Activated CD8-positive, alpha-beta memory T cell treated with anti-CD3 and anti-CD28 coated beads for 1 hour (primary cell): ENCODE measurements around the gene SNTA1.
"Not testable (repeated sequence)": the region's sequence is repeated elsewhere in the genome, so short reads cannot be mapped to it uniquely, and the experiment has no call there.

Experiments used
- DNase-seq, 2 donors: peaks; one replicate each; pipeline ENCODE4 v3.0.0-alpha.2; 2020; ENCODE audit warnings: low read depth in 1 of 2; ENCODE audit errors: extremely low read depth in 1 of 2

The SNTA1 gene

DNA sequence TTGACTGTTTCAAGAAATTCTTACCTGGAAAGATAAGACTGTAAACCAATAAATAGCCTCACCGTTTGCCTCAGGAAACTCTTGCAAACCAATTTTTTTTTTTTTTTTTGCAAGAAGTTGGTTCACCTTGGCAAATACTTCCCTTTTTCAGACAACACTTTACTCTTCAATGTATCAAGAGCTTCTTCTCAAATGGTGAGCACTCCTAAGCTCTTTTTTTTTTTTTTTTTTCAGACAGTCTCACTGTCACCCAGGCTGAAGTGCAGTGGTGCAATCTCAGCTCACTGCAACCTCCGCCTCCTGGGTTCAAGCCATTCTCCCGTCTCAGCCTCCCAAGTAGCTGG, 22.7 kb upstream of the SNTA1 start:
- DNase-seq: no peak

DNA sequence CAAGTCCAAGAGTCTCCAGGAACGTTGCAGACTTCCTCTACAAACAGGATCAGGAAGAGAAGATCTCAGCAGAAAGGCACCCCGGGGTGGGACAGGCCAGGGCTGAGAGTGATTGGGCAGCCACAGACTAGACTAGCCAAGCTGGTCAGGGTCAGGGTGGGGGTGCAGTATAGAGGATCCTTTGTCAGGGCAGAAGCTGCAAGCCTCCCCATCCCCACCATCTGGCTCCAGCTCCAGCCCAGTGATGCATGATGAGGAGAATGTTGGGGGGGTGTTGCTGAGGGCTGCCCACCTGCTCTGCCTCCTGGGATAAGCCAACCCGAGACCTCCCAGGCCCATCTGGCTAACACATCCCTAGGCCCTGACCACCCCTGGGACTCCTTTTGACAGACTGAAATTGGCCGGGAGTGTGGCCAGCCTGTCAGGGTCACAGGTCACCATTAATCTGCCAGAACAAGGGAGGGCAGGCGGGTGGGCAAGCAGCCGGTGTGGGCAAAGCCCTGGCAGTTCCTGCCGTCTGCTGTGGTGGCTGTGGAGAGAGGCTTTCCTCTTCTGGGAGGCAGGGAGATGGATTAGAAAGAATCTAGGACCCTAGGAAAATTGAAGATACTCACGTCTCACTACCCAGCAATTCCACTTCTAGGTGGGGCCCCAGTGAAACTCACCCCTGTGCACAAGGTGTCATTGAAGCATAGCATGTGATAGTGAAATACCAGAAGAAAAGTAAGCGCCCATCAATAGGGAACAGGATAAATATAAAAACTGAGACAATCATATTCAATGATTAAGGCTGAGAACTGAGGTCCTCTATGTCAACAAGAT, 22.1 kb upstream of the SNTA1 start:
- DNase-seq: no peak

DNA sequence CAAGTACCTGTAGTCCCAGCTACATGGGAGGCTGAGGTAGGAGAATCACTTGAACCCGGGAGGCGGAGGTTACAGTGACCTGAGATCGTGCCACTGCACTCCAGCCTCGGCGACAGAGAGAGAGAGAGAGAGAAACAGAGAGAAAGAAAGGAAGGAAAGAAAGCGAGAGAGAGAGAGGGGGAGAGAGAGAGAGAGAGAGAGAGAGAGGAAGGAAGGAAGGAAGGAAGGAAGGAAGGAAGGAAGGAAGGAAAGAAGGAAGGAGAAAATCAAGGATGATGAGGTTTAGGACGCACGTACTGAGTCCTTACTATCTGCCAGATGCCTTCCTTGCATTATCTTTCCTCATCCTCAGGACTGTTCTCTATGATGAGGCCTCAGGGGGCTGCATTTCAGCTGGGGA, 21.2 kb upstream of the SNTA1 start:
- DNase-seq: not testable (repeated sequence)

- DNase-seq: no peak
Observed at GRCh38 chr20:33463332-33464101, 20.0 kb upstream of the SNTA1 start.

- DNase-seq: no peak
Observed at GRCh38 chr20:33460711-33461110, 17.1 kb upstream of the SNTA1 start.

GRCh38 chr20:33459599-33459998, 16.0 kb upstream of the SNTA1 start:
- no peak for DNase-seq

DNA sequence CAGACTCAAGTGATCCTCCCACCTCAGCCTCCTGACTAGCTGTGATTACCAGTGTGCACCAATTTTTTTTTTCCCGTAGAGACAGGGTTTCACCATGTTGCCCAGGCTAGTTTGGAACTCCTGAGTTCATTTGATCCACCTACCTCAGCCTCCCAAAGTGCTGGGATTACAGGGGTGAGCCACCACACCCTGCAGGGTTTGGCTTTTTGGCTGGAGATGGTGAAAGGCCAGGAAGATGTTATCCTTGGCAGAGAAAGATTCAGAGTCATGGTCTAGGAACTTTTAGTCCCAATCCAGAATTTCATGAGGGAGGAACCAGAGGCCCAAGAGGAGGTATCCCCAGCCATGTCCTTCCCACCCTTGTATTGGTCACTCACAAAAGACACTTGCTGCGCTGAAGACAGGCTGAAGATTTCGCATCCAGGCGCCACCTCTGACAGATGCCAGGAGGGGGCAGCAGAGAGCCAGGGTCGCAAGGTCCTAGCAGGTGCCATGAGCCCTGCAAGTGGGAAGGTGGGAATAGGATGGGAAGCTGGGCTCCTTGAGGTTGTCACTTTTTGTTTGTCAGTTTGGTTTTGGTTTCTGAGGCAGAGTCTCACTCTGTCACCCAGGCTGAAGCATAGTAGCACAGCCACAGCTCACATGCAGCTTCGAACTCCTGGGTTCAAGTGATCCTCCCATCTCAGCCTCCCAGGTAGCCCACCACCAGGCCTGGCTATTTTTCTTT, 13.5 kb upstream of the SNTA1 start:
- peak; percentile 38 to 70 for DNase-seq

DNA sequence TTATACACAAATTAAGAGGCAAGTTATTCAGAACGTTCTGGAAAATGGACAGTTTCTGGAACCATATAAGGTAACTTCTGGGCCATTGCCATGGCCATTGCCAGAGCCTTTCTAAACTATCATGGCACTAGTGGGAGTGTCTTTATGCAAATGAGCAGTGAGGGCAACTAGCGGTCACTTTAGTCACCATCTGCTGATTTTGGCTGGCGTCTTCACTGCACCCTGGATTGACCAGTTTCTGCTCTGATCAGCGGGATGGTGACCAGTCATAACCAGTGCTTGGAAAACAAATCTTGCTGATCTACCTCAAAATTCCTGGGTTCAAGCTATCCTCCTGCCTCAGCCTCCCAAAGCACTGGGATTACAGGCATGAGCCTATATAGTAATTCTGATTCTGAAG, 7.3 kb upstream of the SNTA1 start:
- DNase-seq: no peak

DNA sequence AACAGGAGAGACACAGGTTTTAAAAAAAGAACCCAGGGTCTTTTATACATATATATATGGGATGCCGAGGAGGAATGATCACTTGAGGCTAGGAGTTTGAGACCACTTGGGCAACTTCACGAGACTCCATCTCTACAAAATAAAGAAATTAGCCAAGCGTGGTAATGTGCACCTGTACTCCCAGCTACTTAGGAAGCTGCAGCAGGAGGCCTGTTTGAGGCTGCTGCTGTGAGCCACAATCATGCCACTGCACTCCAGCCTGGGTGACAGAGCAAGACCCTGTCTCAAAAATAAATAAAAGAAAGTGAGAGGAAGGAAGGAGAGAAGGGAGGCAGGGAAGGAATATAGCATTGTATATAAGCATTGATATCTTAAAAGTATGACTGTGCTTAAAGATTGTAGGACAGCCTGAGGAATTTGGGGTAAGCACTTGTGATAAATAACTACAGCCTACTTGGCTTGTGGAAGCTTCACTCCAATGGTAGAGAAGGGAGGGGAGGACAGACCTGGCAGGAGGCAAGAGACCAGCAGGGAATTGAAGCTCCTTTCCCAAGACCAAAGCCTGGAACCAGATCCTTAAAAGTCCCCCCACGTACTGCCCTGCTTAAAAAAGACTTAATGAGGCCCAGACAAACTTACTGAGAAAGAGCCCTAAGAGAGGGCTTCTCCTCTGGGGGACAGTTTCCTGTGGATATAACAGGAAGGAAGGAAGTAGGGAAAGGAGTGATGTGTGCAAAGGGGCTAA, 2.5 kb upstream of the SNTA1 start:
- DNase-seq: no peak

DNA sequence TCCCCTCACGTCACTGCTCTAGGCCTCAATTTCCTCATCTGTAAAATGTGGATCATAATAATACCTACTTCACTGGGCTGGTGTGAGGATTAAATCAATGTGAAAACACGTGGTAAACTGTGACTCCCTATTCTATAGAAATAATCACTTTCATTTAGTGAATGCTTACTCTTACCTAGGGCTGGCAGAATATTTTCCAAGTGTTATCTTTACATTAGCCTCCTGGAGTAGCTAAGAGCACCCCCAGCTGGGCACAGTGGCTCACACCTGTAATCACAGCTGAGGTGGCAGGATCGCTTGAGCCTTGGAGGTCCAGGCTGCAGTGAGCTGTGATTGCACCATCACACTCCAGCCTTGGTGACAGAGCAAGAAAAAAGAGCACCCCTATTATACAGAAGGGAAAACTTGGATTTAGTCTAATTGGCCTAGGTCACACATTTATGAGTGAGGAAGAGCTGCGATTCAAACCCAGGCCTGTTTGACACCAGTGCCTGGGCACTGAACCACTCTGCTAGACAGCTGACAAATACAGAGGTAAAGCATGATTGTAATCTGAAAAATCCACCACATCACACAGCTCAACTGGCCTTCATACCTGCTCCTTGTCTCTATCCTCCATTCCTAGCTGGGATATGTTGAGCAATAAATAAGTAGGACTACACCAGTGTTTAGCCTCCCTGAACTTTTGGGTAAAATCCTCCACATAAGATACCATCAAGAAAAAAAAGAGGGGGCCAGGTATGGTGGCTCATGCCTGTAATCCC, 1.4 kb upstream of the SNTA1 start:
- DNase-seq: no peak

- DNase-seq: no peak
Observed at GRCh38 chr20:33443006-33443511, 504 bp downstream of the SNTA1 start.

DNA sequence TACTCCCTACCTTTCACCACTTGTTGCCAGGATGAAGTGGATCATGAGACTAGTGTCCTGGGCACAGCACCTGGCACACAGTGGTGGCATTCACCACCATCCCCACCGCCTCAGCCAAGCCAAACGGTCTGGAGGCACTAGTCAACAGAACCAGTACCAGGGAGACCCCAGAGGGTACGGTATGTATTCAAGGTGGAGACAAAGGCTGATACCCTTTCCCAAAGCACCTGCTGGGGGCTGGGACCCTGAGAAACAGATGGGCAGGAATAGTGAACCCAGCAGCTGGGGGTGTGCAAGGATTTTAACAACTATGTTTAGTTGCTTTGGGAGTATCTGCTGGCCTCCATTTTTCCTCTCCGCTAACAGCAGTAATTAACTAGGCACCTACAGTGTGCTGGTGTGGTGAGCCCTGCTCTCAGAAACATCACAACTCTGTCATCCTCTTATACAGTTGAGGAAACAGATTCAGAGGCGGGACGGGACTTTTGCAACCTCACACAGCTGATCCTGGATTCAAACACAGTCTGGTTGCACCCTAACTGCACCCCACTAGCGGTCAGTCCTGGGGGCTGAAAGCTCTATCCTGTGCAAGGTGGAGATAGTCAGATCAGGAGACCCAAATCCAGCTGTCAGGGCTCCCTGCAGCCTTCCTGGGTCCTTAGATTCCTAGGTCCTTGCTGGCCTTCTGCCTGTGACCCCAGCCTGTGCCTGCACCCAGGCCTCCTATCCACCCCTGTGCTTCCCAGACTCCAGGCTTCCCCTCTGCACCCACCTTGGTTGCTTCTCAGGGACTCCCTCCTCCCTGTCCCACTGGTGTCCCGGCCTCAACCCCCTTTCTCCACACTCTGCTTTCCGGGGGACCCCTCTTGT, 1.2 kb downstream of the SNTA1 start:
- no peak for DNase-seq

DNA sequence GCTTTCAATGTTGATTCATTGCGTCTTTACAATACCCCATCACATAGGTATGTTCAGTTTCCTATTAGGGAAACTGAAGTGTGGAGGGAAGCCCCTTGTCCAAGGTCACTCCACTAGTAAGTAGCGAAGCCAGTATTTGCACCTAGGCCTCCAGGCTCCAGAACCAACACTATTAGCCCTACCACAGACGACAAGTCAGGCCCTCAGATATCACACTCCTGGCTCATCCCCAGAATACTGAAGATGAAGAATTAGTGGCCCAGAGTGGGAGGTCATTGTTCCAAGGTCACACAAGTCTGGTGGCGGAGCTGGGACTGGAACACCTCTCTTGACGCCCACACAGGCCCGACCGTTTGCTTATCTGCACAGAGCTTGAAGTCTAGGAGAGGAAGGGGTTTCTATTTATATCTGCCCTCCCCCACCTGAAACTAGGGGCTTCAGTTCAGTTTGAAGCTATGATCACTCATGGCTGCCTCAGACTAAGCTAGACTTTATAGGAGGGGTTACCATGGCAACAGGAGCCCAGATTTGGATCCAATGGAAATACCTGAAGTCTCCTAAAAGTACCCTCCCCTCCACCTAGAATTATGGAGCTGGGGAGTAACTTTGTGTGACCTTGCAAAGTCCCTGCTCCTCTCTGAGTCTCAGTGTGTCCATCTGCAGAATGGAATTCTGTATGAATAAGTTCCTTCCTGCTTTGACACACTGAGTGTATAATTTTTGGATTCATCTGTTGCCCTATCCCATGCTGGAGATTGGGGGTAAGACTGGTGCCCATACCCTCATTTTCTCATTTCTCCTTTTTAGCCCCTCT, 2.2 kb downstream of the SNTA1 start:
- no peak for DNase-seq

DNA sequence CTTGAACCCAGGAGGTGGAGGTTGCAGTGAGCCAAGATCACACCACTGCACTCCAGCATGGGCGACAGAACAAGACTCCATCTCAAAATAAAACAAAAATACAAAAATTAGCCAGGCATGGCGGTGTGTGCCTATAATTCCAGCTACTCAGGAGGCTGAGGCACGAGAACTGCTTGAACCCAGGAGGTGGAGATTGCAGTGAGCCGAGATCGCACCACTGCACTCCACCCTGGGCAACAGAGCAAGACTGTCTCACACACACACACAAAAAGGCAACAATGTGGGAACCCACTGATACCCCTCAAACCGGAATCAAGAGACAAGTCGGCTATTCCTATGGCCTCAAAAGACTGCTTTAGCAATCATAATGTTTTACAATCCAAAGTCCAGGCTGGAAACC, 3.0 kb downstream of the SNTA1 start:
- not testable (repeated sequence) for DNase-seq

GRCh38 chr20:33438481-33438880, 5.1 kb downstream of the SNTA1 start:
- no peak for DNase-seq

- no peak for DNase-seq
Observed at GRCh38 chr20:33437141-33437911, 6.2 kb downstream of the SNTA1 start.

GRCh38 chr20:33434434-33434833, 9.1 kb downstream of the SNTA1 start:
- no peak for DNase-seq
